GM21529 (cell line): Measurements from ENCODE around the gene SDS.

Source experiments
- ATAC-seq: cut with Tn5 transposase; IDR thresholded peaks from one replicate; pipeline ENCODE4 v1.9.1; 2021; ENCODE audit not compliant: unreplicated experiment

SDS gene

DNA sequence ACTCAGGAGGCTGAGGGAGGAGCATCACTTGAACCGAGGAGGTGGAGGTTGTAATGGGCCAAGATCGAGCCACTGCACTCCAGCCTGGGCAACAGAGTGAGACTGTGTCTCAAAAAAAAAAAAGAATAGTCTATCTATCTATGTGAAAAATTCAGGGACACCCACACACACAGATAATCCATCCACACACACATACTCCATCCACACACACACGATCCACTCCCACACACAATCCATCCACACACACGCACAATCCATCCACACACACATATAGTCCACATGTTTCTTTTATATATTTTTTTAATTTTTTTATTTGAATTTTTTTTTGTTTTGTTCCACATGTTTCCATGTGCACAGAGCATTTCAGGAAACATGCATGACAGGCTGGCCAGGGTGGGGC lies 3.3 kb downstream of the SDS start:
- ATAC-seq, result no peak

DNA sequence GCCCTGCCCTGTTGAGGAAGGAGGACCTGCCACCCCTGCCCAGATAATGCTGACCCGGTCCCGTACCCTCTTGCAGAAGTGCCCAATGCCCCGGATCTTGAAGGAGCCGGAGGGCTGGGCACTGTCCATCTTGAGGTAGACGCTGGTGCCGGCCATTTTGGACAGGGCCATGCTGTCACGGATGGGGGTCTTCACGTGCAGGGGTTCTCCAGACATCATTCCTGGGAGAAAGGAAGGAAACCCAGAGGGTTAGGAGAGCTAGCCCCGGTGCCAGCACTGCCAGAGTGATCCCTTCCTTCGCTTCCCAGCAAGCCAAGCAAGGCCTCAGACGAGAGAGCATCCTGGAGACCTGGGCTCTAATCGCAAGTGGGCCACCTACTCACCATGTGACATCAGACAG lies 4.2 kb downstream of the SDS start:
- no peak for ATAC-seq

DNA sequence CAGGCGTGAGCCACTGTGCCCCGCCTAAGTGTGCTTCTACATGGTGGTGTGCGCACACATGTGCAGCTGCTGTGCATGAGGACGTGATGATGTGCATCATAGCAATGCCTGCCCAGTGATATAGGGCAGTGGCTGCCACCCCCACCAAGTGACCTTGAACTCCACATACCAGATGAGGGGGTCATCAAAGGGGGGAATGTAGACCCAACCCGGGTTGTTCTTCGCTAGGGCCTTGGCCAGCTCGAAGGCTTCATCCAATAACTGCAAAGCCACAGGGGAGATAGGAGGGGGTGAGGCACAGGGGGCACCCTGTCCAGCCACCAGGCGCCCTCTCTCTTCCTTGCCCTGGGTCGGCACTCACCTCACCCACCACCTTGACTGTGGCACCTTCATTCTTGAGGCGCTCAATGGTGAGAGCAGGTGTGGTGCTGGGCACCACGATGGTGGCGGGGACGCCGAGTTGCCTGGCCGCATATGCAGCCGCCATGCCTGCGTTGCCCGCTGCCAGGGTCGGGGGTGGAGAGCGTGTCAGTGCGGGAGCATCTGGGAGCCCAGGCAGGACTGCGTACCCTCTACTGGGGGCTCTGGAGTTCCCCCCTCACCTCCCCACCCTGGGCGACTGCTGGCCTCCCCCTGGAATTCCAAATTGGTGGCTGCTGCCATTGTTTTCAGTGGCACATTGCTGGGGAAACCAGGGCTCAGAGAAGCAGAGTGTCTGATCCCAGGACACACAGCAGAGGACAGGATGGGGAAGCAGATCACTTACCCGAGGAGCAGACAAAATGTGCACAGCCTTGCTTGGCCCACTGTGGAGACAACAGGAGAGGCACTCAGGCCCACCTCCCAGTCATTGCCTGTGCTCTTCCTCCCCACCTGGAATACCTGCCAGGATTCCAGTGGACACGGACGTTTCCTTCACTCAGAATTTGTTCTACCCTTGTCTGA lies 5.1 kb downstream of the SDS start:
- ATAC-seq, result no peak

DNA sequence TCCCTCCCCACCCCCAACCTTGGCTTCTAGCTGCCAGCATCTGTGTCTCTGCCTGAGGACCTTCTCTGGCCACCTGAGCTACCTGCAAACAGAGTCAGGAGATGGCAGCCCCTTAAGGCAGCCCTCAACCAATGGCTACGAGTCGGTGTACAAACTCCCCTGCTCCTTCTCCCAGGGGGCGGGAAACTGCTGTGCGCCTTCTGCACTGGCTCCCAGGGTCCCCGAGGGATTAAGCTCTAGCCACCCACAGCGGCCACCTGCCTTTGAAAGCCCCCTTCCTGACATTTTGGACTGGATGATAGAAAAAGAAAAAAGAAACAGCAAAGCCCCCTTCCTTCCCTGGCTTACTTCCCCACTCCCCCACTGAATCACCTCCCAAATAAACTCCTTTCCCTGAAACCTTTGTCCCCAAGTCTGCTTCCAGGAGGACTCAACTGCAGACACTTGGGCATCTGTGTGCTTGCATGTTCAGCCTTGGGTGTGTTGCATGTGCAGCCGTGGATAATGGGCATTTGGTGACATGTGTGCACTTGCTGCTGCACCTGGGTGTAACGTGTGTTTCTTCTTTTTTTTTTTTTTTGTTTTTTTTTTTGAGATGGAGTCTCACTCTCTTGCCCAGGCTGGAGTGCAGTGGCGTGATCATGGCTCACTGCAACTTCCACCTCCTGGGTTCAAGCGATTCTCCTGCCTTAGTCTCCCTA lies 6.0 kb downstream of the SDS start:
- ATAC-seq, result no peak

DNA sequence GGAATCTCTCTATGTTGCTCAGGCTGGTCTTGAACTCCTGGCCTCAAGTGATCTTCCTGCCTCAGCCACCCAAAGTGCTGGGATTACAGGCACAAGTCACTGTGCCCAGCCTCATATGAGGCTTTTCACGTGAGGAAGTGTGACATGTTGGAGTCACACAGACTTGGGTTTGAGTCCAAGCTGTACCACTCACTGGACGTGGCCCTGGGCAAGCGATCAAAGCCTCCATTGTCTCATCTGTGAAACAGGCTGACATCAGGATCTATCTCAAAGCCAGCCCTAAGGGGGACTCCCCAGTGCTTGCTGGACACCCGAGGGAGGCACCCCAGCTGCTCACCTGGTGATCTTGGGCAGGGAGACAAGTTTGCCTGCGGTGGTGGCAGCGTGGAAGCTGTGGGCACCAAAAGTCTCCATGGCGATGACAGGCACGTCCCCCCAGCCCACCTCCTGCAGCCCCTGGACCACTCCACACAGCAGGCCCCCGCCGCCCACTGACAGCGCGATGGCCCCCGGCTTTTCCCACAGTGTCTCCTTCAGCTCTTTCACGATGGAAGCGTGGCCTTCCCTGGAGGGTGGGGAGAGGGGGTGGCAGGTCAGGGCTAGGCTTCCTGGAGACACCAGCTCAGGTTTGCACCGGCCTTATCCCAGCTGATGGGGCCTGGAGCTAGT lies 6.7 kb downstream of the SDS start:
- no peak for ATAC-seq

DNA sequence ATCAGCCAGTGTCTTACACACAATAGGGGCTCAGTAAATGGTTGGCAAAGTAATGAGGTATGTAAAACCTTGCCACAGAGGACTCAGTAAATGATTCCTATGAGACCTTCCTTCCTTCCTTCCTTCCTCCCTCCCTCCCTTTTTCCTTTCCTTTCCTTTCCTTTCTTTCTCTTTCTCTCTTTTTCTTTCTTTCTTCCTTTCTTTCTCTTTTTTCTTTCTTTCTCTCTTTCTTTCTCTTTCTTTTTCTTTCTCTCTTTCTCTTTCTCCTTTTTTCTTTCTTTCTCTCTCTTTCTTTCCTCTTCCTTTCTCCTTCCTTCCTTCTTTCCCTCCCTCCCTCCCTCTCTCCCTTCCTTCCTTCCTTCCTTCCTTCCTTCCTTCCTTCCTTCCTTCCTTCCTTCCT lies 7.5 kb downstream of the SDS start:
- no peak for ATAC-seq

DNA sequence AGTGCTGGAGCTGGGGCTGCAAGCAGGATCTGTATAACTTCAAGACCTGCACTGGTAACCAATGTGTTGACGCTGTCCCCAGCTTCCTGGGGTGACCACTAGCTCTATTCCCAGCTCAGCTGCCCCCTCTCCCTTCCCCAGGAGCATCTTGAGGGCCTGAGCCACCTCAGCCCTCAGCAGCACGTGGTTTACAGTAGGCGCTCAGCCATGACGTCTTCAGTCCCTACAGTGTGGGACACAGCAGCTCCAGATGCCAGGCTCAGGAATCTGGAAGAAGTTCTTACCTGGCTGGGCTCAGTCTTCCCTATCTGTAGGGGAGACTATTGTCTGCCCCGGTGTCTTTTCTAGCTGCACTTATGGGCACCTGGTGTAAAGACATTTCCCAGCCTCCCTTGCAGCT lies 8.6 kb downstream of the SDS start:
- ATAC-seq, result no peak

DNA sequence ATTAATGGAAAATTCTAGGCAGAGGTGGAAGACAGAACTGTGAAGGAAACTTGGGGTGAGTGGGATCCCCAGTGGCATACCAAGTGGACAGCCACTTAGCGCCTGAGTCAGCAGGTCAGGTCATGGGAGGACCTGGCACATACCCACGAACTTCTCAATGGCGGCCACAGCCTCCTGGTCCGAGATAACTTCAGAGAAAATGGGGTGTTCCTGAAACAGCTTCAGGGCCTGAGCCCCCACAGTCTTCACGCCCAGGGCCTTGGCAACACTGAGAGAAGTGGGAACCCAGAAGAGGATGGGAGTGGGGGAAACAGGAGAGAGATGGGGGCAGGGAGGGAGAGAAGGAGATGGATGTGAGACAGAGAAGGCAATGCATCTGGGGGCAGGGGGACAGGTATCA lies 9.9 kb downstream of the SDS start:
- ATAC-seq, result no peak

DNA sequence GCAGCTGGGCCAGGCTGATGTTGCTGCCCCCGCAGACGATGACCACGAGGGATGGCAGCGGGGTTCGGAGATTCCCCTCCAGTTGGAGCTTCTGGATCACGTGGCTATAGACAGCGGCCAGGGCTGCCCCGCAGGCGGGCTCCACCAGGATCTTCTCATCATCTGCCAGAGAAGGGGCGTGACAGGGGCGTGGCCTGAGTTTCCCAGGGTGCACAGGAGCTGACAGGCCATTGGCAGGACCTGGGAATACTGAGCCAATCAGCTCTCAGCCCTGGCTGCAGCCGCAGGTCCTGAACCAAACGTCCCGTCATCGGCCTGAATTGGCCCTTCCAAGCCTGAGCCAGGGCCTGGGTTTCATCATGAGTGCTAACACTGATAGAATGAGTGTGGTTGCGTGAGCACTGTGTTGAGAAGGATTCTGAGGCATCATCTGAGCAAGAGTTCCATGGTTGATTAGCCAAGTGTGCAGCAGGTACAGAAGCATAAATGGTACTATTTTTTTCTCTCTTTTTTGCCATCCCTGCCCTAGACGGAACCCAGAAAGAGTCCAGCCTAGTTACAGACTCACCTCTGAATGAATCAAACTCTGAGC lies 10.6 kb downstream of the SDS start:
- ATAC-seq, result no peak

DNA sequence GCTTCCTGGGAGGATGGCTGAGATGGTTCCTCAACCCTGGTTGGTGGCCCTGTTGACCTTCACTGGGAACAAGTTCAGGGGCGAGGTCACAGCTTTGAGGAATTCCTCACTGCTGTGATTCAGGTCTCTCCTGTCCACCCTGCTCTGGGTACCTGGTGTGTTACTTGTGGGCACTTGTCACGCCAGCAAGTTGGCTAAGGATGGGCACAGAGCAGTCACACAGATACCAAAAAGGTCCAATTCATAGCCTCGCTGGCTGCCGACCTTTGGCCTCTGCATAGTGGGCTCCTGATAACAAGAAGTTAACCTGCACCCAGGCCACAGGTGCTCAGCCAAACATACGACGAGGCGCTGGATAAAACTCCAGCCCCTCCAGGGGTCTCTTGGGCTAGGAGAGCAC lies 11.2 kb downstream of the SDS start:
- no peak for ATAC-seq

DNA sequence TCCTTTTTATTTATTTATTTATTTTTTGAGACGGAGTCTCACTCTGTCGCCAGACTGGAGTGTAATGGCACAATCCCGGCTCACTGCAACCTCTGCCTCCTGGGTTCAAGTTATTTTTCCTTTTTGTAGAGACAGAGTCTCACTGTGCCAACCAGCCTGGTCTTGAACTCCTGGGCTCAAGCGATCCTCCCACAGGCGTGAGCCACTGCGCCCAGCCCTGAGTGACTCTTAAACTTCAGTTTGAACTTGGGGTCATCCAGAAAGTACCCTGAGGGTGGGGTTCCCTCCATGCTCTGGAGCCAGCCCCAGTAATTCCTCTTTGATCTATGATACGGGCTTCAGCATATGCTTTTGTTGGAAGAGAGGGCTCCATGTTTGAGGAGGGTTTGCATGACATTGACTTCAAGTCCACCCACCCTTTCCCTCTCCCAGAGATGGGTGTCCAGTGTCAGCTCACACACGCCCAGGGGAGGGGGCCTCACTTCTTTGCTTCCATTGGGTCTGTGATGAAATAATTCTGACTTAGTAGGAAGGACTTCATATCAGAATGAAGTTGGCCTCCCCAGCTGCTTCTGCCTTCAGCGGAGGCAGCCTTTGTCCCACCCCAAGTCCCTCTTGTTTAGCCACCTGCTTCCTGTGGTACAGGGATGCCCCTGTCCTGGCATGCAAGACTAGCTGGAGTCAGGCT lies 11.9 kb downstream of the SDS start:
- ATAC-seq, result no peak

DNA sequence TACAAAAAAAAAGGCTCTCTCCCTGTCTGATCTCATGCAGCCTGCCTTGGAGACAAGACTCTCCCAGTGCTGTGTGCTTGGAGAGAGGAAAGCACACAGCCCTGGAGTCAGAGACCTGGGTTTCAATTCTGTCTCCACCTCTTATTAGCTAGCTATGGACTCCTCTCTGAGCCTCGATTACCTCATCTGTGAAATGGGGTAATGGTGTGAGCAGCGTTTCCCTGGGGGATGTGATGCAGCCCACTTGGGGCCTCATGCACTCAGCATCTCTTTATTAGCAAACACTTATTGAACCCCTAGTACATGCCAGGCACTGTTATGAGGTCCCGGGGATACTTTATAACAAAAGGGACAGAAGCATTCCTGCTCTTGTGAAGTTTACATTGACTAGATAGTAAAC lies 12.5 kb downstream of the SDS start:
- no peak for ATAC-seq

DNA sequence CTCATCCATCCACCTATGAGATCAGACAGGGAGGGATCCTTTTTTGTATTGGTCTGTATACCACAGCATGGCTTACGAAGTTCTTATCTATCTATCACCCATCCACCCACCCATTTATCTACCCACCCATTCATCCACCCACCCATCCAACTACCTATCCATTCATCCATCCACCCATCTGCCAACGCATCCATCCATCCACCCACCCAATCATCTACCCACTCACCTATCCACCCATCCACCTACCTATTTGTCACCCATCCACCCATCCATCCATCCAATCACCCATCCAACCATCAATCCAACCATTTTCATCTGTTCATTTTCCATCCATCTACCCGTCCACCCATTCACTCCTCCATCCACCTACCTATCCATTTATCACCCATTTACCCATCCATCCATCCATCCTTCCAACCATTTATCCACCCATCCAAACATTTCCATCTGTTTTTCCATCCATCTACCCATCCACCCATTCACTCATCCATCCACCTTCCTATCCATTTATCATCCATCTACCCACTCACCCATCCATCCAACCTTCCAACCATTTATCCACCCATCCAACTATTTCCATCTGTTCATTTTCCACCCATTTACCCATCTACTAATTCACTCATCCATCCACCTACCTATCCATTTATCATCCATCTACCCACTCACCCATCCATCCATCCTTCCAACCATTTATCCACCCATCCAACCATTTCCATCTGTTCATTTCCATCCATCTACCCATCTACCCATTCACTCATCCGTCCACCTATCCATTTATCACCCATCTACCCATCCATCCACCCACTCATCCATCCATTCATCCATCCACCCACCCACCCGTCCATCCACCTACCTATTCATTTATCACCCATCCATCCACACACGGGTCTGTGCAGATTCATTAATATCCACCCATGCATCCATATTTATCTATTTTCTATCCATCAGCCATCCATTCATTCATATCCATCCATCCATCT lies 13.3 kb downstream of the SDS start:
- no peak for ATAC-seq

DNA sequence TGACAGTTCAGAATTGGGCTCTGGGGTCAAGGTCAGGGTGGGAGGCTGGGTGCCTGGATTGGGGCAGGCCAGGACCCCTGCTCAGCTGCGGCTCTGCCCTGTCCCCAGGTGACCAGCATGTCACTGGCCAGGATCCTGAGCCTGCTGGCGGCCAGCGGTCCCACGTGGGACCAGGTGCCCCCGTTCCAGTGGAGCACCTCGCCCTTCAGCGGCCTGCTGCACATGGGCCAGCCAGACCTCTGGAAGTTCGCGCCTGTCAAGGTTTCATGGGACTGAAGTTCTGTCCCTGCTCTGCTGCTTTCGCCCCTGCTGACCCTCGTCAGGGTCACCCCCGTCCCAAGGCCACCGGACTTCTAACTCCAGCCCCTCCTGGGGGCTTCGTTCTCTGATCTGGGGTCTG lies 15.3 kb downstream of the SDS start:
- no peak for ATAC-seq

DNA sequence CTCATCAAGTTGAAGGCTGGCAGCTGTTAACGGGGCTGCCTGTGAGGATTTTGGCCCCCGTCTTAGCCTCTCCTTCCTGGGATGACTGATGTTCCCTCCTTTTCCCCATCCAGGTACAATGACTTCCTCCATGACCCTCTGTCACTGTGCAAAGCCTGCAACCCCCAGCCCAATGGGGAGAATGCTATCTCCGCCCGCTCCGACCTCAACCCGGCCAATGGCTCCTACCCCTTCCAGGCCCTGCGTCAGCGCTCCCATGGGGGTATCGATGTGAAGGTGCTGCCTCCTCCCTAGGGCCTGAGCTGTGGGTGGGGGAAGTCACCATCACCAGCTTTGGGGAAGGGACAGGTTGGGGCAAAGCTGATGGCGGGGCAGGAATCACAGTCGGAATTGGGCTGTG lies 16.1 kb downstream of the SDS start:
- no peak for ATAC-seq

DNA sequence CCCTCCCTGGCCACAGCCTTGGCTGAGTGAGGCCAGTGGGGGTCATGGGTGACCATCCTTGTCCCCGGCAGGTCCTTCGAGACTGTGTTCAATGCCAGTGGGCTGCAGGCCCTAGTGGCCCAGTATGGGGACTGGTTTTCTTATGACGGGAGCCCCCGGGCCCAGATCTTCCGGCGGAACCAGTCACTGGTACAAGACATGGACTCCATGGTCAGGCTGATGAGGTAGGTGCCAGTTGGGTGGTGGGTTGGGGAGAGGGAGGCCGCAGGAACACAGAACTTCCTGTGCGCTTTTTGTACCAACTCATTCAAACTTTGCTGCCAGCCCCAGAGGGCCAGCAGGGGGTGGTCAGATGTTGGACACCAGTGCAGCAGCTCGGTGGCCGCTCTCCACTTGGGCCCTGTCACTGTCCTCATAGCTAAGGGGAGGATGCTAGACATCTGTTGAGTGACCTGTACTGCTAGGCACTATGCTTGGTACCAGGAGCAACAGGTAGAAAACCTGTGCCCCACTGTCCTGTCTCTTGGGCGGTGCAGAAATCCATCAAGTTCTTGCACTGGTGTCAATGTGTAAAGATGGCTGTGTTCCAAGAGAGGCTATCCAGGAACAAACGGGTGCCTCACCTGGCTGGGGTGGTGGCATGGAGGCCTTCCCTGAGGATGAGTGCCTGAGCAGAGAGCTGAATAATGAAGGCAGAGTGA lies 16.7 kb downstream of the SDS start:
- no peak for ATAC-seq

DNA sequence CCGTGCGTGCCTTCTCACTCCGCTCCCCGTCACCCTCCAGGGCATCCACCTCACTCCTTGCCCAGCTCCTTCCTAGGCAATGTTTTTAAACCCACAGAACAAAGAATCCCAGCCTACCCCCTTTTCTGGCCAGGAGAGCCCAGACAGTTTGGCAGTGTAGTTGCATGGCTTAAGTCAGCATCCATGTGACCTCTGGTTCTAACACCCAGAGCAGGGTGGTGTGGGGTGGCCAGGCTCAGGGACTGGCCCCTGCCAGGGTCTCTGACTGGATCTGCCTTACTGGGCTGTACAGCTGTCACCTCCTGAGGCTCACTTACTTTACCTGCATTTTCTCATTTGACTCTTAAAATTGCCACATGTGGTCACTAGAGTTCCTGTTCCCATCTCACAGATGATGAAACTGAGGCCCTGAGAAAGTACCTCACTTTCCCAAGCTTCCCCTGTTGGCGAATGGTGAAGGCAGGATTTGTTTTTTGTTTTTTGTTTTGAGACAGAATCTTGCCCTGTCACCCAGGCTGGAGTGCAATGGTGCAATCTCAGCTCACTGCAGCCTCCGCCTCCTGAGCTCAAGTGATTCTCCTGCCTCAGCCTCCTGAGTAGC lies 18.3 kb downstream of the SDS start:
- no peak for ATAC-seq

DNA sequence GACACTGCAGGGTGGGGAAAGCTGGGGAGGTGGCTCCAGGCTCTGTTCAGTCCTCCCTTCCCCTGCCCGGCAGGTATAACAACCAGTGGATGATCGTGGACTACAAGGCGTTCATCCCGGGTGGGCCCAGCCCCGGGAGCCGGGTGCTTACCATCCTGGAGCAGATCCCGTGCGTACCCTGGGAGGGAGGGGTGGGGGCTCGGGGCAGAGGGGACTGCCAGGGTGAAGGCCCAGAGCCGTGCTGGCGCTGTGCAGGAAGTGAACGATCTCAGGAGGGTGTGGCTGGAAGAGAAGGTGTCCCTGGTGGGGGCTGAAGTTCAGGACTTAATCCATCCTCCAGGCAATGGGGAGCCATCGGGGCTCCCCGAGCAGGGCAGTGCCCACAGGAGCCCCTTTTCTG lies 18.9 kb downstream of the SDS start:
- no peak for ATAC-seq

DNA sequence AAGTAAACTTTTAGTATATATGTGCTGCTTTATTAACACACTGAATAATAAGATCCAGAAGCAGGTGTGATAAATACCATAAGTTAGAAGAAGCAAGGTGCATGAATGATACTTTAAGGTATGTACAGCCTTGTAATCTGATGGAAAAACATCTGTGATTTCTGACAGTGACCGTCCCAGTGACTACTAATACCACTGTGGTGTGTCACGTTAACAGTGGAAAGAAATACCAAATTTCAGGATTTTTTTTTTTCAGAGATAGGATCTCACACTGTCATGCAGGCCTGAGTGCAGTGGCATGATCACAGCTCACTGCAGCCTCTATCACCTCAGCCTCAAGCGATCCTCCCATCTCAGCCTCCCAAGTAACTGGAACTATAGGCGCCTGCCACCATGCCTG lies 21.5 kb downstream of the SDS start:
- no peak for ATAC-seq
